Measurements from ENCODE around the gene GIPC3.

GIPC3 gene

DNA sequence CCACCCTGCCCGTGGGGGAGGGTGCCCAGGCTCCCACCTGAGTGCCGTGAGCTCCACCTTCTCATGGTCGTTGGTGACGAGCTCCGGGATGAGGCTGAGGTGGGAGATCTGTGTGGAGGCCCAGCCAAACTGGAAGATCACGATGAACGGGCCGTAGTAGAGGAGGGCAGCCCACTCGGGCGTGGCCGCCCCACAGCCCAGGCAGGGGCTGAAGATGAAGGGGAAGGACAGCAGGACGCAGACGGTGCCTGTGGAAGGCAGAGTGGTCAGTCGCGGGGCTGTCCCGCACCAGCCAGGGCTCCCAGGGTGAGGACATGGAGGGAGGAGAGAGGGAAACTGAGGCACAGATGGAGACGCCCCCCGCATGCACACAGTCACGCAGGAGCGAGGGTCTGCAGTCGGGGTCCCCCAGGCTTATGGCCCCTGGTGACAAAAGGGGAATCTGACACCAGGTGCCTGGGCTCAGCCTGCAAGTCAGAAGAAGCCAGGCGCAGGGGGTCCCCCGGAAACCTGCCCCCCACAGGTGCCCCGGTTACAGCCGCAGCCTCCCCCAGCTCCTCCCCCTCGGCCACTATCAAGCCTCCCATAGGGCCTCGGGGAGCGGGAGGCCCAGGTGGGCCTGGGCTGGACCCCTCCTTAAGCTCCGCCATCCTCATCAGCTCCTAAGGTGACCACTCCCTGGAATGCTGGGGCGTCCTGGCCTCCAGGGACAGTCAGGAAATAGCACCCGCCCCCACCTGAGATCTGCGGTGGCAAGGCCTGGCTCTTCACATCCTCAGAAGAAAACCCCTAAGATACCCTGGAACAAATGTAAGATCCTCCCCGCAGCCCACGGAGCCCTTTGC lies 34.1 kb upstream of the GIPC3 start:
- no peak for DNase-seq

DNA sequence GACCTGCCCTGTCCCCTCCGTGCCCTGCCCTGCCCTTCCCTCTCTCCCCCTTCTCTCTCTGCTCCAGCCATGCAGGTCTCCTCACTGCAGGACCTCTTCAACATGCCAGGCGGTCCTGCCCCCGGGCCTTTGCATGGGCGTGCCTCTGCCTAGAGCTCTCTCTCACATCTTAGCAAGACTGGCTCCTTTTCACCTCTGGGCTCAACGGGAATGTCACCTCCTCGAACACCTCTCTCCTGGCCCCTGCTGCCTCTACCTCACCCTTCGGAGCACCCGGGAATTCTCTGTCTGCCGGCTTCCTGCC lies 33.5 kb upstream of the GIPC3 start:
- DNase-seq, result no peak

DNA sequence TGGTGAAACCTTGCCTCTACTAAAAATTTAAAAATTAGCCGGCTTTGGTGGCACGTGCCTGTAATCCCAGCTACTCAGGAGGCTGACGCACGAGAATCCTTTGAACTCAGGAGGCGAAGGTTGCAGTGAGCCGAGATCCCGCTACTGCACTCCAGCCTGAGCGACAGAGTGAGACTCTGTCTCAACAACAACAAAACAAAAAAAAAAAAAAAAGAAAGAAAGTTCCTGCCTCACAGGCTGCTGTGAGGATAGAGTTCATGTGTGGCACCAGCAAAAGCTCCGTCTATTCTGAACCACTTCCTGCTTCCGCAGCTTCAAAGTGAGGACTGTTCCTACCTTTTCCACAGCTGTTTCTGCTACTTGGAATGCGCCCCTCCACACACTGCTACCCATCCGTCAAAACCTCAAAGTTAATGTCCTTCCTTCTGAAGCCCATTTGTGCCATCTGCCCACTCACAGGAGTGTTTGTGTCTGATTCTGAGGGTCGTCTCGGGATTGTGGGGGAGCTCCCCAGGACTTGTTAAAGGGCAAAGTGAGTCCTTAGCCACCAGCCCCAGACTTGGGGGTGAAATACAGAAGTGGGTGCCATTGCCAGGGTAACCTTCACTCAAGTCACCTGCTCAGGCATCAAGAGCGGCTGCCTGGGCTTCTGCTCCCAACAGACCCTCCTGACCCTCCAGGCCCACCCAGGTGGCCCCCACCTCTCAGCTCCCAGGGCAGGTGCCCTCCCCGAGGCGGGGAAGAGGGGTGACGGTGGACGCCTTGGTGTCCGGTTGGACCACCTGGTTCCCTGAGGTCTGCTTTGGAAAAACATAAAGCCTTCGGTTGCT lies 30.8 kb upstream of the GIPC3 start:
- DNase-seq, result no peak

DNA sequence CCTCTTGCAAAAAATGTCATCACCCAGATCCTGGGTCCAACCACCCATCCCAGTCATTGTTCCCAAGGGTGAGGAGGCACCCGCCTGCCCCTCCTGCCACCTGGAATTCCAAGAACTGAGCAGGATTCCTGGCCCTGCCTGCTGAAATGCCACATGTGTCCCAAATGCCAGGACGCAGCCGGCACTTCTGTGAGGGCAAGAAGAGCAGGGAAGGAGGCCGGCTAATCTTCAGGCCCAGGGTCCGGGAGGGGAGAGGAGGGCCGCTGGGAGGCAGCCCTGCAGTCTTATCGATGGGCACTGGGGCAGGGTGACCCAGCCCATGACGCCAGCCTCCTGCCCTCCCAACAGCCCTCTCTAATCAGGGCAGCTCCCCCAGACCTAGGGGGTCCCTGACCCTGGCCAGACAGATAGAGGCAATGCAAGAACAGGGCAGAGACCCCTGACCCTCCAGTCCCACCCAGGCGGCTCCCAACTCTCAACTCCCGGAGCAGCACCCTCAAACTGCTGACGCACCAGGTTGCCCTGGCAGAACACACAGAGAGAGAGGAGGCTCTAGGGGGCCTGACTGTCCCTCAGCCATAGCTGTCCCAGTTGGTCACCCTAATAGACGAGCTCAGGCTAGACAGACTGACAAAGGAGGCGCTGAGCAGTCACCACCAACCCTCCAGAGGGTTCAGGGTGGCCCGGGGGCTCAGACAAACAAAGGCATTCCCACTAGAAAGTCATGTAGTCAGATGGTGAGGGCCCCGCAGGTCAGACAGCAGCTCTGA lies 29.4 kb upstream of the GIPC3 start:
- no peak for DNase-seq

DNA sequence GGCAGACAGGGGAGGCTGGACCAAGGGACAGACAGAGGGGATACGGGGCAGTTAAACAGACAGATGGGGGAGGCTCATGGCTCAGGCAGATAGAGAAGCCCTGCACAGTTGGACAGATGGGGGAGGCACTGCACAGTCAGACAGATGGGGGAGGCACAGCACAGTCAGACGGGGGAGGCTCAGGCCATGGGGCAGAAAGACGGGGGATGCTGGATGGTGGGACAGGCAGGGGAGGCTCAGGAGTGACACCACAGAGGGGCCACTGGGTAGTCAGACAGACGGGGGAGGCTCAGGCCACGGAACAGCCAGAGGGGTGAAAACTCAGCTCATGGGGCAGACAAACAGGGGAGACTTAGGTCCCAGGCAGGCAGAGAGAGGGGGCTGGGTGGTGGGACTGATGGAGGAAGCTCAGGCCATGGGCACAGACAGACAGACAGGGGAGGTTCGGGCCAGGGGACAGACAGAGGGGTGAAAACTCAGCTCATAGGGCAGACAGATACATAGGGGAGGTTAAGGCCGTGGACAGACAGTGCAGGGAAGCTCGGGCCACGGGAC lies 28.8 kb upstream of the GIPC3 start:
- no peak for DNase-seq

DNA sequence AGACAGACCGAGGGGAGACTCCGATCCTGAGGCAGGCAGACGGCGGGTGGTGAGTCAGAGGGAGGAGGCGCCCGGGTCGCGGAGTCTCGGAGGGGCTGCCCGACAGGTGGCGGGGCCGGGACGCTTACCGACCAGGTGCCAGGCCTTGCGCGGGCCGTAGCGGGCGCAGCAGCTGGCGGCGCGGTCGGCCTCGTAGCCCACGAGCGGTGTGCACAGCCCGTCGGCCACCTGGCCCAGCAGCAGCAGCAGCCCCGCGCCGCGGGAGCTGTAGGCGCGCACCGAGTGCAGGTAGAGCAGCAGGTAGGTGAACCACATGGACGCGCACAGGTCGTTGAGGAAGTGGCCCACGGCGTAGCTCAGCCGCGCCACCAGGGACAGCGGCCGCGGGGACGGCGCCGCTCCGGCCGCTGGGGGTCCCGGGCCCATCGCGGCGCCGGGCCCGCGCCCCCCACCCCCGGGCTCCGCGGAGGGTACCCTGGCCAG lies 28.3 kb upstream of the GIPC3 start:
- DNase-seq, result peak; percentile 31 to 73 (median 66)

DNA sequence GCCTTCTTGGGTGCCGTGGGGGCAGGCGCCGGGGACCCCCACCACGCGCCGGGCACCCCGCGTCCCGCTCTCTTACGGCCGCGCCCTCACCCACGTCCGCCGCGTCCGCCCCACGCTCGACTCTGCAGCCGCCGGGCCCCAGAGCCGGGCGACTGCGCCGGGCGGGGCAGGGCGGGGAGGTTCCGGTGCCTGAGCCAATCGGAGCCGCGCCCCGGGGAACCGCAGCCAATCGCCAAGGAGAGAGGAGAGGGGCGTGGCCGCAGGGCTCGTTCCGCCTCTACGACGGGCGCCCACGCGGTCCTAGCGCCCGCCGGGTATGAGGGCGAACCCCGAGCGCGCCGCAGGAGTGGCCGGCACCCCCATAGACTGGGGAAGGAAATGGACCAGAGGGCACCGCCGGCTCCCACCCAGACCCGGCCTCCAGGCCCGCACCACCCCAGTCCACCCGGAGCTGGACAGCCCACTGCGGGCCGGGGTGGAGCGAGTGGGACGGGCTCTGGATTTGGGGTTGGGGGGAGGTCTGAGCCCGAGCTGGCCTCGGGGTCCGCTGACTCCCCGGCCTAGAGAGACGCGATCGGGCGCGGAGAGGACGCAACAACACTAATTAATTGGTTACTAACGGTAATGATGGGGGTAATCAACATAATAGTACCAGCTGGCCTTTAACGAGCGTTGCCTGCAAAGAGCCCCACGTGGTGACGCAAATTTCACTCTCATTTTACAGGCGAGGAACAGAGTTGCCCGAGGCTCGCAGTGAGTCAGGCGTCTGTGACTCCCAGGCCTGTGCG lies 27.6 kb upstream of the GIPC3 start, which contains the start of gene MFSD12:
TSS of gene MFSD12 (minus strand) at position 126 of the 788 bp plus-strand sequence. CDS start 183 bp downstream, outside the sequence.
- DNase-seq, result peak; percentile 97 to 98 (median 97)

DNA sequence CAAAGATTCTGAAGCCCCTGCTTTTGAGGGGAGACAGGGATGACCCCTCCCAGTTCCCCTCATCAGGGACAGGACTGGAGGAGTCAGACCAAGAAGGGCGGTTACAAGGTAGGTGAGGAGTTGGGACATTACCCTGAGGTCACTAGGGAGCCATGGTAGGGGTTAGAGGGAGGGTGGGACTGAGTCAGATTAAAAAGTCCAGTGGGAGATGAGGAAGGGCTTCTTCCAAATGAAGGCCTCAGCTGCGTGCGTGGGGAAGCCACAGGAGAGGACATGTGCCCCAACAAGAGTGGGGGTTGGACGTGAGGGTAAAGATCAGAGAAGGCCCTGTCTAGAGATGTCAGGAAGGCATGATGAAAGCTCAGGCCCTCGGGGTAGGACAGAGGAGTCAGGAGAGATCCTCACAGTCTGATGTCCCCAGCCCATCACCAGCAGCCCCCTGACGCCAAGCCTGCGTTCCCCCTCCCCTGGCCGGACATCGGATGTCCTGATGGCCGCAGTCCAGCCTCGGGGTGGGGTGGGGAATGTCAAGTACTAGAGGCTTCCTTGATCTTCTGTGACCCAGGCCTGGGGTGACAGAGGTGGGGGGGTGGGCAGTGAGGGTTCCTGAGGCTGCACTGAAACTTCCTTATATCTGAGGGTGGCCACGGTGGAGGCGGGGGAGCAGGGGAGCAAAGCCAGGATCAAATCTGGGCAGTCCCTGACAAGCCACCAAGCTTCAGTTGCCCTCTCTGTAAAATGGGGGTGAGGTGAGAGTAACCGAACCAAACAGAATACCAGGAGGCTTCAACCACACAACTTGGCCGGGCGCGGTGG lies 21.4 kb upstream of the GIPC3 start:
- DNase-seq, result no peak

DNA sequence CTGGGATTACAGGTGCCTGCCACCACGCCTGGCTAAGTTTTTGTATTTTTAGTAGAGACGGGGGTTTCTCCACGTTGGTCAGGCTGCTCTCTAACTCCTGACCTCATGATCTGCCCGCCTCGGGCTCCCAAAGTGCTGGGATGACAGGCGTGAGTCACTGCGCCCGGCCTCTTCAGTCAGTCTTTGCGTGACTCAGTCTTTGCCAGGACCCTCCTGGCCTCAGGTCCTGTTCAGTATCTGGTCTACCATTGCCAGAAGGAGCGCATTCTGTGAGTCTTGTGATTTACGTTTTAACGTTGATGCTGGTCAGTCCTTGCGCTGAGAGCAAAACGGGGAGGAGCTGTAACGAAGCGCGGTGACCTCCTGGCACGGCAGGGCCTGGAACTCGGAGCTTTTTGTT lies 20.1 kb upstream of the GIPC3 start:
- DNase-seq, result no peak

DNA sequence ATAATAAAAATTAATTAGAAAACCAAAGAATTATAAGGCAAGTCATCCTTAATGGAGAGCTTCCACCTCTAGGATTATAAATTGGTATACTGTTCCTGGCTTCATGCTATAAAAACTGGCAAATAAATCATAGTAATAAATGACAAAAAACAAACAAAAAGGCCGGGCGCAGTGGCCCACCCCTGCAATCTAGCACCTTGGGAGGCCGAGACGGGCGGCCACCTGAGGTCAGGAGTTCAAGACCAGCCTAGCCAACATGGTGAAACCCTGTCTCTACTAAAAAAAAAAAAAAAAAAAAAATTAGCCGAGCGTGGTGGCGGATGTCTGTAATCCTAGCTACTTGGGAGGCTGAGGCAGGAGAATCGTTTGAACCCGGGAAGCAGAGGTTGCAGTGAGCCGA lies 15.2 kb upstream of the GIPC3 start:
- DNase-seq, result peak in 1 of 3 experiments; percentile 63

DNA sequence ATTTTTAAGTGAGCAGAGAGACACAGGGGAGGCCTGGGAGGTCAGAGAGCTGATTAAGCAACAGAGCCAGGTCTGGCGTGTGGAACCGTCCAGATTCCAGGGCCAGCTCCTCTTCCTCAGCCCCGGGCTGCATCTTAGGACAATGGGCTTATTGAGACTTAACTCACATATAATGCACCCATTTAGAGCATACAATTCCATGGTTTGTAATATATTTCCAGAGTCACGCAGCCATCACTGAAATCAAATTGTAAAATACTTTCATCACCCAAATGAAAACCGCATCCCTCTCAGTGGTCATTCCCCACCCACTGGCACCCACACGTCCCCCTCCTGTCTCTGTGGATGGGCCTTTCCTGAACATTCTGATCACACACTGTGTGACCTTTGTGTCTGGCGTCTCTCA lies 14.7 kb upstream of the GIPC3 start:
- DNase-seq, result no peak

DNA sequence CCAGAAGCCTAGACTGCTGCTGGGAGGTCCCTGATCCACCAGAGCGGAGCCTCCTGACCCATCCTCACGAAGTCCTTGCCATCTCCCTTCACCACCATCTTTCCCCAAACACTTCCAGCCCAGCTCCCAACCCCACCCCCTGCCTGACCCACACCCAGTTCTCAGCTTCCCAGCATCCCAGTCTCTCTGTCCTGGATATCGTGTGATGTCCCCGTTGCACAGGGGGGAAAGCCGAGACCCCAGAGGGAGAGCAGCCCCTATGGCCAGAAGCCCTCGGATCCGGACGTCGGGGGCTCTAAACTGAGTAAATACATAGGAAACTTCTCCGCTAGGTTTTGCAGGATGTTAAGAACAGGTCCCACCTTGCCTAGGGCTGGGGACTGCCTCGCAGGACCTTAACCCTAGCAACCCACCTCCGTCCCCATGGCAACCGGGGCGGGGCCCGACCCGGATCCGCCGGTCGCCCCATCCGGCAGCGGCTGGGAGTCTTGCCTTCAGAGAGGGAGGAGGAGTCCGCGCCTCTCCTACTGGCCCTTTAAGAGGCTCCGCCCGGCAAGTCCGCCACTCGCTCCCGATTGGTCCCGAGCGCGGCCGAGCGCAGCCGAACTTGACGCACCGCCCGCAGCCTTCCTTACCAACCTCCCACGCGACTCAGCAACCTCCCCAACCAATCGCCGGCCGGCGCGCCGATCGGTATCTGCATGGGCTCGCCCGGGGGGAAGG lies 13.0 kb upstream of the GIPC3 start:
- peak; percentile 99 to 100 (median 100) for DNase-seq

DNA sequence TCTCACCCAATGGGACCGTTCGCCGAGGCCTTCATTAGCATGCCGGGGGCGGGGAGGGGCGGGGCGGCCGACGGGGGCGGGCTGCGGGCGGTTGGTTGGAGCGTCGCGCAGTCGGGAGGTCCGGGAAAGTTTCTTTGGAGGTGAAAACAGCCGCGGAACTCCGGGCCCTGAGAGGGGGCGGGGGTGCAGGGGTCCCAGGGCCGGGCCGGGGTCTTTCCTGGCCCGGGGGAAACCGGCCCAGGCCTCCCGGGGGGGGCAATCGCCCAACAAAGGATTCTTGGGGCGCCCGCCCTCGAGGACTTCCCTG lies 12.5 kb upstream of the GIPC3 start, which contains the start of gene HMG20B:
TSS of gene HMG20B (plus strand) at position 90 of the 307 bp plus-strand sequence. CDS start 366 bp downstream, outside the sequence.
- DNase-seq, result peak in 1 of 3 experiments; percentile 79

DNA sequence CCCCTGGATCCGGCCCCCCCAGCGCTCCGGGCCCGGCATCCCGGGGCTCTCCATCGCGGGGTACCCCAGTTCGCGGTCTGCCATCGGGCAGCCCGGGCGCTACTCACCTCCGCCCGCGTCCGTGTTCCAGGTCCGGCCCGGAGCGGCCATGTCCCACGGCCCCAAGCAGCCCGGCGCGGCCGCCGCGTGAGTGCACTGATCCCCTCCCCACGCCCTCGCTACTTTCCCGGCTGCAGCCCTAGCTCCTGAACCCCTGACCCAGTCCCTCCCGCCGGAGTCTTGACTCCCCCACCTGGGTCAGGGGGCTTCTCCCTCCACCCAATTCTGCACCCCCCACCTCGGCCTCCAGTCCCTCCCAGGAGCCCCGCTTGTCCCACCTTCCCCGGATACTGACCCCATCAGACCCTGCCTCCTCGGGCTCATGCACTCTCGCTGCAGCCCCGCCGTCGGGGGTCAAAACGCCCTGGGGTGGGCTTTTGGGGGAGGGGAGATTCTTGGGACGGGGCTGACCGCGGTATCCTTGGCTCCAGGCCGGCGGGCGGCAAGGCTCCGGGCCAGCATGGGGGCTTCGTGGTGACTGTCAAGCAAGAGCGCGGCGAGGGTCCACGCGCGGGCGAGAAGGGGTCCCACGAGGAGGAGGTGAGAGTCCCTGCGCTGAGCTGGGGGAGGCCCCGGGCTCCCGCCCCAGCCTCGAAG lies 12.0 kb upstream of the GIPC3 start:
- peak in 1 of 3 experiments; percentile 58 for DNase-seq

DNA sequence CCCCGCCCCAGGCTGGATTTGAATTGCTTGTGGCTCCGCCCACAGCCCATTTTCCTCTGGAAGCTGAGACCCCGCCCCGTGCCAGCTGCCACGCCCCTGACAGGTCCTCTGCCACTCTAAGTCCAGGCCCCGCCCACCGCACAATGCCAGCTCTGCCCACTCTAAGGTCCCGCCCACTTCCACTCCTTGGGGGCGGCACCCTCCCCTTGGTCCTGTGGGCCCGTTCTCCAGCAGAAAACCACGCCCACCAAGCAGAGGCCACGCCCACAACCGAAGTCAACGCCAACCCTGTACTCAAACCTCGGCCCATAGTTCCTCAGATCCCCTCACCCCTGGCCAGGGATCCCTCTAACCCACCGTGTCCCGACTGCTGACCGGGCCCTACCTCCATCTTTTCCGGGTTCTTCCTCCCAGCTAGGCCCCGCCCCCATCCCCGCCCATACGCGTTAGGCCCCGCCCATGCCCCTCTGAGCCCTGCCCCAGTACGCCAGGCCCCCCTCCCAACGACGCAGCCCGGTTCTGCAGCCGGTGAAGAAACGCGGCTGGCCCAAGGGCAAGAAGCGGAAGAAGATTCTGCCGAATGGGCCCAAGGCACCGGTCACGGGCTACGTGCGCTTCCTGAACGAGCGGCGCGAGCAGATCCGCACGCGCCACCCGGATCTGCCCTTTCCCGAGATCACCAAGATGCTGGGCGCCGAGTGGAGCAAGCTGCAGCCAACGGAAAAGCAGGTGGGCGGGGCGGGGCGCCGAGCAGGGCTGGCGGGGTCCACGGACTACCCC lies 11.2 kb upstream of the GIPC3 start:
- peak; percentile 67 to 93 (median 83) for DNase-seq

DNA sequence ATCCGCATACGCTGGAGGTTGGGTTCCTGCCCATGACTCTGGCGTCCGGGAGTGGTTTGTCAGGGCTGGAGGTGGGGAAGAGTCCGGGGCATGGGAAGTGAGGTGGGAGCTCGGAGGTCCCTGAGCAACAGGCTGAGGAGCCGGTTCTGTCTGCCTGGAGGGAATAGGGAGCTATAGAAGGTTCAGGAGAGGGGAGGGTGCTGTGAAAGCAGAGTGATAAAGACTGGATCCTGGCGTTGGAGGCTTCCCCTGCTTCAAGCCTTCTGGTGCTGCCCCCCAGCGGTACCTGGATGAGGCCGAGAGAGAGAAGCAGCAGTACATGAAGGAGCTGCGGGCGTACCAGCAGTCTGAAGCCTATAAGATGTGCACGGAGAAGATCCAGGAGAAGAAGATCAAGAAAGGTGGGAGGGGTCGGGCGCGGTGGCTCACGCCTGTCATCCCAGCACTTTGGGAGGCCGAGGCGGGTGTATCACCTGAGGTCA lies 10.0 kb upstream of the GIPC3 start:
- DNase-seq, result no peak

DNA sequence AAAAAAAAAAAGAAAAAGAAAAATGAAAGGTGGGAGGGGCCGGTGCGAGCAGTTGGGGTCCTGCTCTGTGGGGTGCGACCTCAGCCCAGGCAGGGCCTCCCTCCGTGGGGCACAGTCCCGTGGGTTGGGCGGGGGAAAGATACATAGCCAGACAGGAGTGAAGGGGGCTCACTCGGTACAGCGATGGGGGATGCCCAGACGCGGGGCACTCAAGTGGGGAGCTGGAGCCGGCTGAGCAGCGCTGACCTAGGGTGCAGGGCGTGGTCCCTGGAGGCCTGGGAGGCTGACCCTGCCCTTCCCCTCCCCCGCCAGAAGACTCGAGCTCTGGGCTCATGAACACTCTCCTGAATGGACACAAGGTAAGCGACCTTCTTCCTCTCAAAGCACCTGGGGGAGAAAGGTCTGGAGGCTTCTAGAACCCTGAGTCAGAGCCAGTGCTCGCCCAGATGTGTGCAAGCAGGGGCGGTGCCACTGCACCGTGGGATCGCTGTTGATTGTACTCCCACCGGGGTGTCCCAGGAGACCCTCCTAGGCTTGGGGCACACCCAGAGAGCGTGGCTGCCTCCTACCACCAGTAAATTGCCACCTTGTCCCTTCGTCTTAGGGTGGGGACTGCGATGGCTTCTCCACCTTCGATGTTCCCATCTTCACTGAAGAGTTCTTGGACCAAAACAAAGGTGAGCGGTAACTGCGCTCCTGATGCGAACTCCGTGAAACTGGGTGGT lies 9.2 kb upstream of the GIPC3 start:
- DNase-seq, result no peak

Measured in NCI-H1417 (cell line).